Thoracic aorta (tissue), 2 donors: Measurements from ENCODE around the gene TREH. TPM values are rescaled to one million over a fixed set of nuclear protein-coding genes. Genes with fewer than 3 reads are reported as not detected.

ENCODE experiments used
- ATAC-seq: fragments of 150-250 bp; one replicate; pipeline ENCODE4 v1.8.0; 2017; ENCODE audit warnings: low read depth; ENCODE audit not compliant: insufficient number of reproducible peaks, low FRiP score
- DNase-seq: peaks from one replicate; pipeline ENCODE4 v3.0.0-alpha.2; 2020; ENCODE audit warnings: low spot score
- H3K27ac ChIP-seq, 2 donors: fragments of 200-600 bp; sonication (generic); 1 replicate in 1 of 2; 2 replicates in 1 of 2; pipeline ENCODE4 v1.5.1; 2016; ENCODE audit warnings: mild to moderate bottlenecking in 2 of 2, moderate library complexity in 2 of 2
- H3K27me3 ChIP-seq: fragments of 200-600 bp; sonication (generic); replicated peaks from 2 replicates; pipeline ENCODE4 v1.6.0; 2016; ENCODE audit warnings: mild to moderate bottlenecking; ENCODE audit not compliant: insufficient read depth
- H3K36me3 ChIP-seq: fragments of 200-600 bp; sonication (generic); one replicate; pipeline ENCODE4 v1.5.1; 2016
- H3K4me1 ChIP-seq, 2 donors: fragments of 200-600 bp; sonication (generic); 1 replicate in 1 of 2; 2 replicates in 1 of 2; pipeline versions ENCODE4 v1.5.1 to v1.6.0; 2016; ENCODE audit warnings: low read depth in 2 of 2, mild to moderate bottlenecking in 1 of 2; ENCODE audit not compliant: control insufficient read depth in 1 of 2
- H3K4me3 ChIP-seq: fragments of 200-600 bp; sonication (generic); 2 replicates; pipeline ENCODE4 v1.5.1; 2016; ENCODE audit warnings: mild to moderate bottlenecking
- H3K9me3 ChIP-seq: fragments of 200-600 bp; sonication (generic); 2 replicates; pipeline ENCODE4 v1.5.1; 2016
- total RNA-seq, 2 donors: library from RNA; depleted of rRNA; stranded (reverse); fragments of >200 nt; gene quantifications; one replicate each; pipeline versions ENCODE4 v1.1.0 to v1.2.3, GENCODE V29; 2016
- TF ChIP-seq, protein P1 (sequence below): fragments of 200-600 bp; sonication (generic); IDR thresholded peaks from one replicate; pipeline ENCODE4 v1.5.1; 2019; ENCODE audit warnings: antibody characterized with exemption

Gene TREH
- total RNA-seq, 2 donors from 2014 or later: not detected

DNA sequence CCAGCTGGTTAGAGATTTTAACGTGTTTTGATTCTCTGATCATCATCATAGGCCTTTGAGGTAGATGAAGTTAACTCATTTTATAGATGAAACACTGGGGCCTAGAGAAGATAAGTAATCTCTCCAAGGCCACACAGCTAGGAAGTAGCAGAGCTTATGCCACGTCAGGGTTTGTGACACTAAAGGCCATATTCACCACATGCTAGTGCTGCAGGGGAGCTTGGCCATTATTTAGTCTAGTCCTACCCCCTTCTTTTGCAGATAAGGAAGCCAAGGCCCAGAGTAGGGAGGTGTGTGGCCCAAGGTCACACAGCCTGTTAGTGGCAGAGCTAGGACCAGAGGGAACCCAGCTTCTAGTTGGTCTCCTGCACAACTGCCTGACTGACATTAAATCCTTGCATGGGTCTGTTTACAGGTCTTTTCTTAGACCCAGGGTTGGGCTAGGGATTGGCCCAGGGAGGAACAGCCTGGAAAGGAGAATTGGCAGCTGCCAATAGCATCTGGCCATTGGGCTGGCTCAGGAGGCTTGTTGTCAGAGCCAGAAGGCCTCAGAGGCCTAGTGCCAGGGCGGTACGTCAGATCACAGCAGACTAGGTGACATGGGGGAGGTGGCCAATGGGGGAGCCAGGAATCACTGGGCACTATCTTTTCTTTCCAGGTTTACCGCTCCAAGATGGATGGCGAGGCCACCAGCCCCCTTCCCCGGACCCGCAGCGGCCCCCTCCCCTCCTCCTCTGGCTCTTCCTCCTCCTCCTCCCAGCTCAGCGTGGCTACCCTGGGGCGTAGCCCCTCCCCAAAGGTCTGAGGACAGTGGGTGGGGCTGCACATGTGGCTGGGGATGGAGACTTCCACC lies 36.1 kb downstream of the TREH start:
- Histone ChIP-seq H3K36me3 (peaks cover 80% of the 10 kb centered on the region), H3K9me3 (no peaks in the 10 kb centered on the region), H3K4me1 (peaks cover 0 to 18% of the 10 kb centered on the region in 2 donors), H3K27ac (peak overlapping the region in 1 of 2 donors; percentile 3), H3K4me3 (no peak overlapping the region), H3K27me3 (no peaks in the 10 kb centered on the region)
- DNase-seq: no peak
- TF ChIP-seq, protein P1, sequence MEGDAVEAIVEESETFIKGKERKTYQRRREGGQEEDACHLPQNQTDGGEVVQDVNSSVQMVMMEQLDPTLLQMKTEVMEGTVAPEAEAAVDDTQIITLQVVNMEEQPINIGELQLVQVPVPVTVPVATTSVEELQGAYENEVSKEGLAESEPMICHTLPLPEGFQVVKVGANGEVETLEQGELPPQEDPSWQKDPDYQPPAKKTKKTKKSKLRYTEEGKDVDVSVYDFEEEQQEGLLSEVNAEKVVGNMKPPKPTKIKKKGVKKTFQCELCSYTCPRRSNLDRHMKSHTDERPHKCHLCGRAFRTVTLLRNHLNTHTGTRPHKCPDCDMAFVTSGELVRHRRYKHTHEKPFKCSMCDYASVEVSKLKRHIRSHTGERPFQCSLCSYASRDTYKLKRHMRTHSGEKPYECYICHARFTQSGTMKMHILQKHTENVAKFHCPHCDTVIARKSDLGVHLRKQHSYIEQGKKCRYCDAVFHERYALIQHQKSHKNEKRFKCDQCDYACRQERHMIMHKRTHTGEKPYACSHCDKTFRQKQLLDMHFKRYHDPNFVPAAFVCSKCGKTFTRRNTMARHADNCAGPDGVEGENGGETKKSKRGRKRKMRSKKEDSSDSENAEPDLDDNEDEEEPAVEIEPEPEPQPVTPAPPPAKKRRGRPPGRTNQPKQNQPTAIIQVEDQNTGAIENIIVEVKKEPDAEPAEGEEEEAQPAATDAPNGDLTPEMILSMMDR: no peak
- ATAC-seq: no peak

DNA sequence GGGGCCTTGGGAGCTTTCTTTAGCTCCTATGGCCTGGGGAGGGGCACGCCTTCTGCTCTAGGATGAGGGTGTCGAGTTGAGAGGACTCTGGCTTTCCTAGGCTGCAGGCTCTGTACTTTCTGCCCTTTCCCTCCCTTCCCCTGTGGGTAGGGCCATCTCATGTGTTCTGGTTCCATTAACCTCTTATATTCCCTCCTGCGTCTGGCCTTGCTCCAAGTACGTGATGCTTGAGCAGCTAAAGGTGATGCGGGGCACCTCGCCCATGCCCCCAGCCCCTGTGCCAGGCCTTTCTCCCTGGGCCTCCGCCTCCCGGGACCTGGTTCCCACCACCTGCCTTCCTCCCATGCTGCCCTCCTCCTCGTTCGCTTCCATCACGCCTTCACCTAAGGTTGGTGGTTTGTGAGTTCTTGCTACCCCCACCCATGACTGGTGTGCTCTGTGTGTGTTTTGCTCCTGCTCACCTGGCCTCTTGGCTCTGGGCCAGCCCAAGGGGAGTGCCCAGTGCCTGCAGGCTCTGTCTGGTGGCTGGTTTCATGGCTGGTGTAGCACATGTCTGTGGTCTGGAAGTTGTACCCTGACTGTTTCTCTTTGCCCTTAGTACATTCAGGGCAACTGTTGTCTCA lies 37.9 kb downstream of the TREH start:
- Histone ChIP-seq H3K4me1 (peaks cover 0 to 18% of the 10 kb centered on the region in 2 donors), H3K4me3 (no peak overlapping the region), H3K36me3 (peaks cover 75% of the 10 kb centered on the region), H3K9me3 (no peaks in the 10 kb centered on the region), H3K27me3 (no peaks in the 10 kb centered on the region), H3K27ac (no peak overlapping the region)
- TF ChIP-seq, protein P1: no peak
- DNase-seq (no peak), ATAC-seq (no peak)

DNA sequence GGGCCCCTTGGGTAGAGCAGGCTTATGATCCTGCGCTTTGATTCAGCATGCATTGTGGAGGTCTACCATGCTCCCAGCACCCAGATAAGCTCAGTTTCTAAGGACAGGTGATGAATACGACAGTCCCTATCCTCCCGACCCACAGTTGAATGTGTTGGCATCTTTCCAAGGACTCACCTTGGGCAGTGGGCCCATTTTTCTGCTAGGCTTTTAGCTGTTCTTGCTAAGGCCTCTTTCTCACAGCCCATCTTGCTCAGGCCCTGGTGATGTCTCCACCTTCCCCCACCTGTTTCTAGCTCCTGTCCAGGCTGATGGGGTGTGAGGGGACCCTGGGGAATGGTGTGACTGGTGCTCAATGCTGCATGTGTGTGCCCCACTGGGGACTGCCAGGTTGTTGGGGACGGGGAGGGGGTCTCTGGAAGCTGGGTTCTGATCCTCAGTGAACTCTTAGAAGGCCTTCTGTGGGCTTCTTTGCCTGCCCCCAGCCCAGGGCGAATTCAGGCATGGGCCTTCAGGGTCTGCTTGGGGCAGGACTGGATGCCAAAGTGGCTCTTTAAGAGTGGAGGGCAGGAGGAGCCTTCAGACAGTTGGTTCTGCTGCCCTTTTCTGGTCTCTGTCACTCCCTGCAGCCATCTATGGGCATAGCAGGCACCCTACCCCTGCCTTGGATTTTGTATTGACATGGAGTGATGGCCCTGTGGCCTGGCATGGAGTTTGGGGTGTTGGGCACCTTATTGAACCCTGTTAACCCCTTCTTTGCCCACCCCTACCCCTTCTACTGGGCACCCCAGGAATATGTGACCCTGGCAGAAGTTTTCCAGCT lies 38.9 kb downstream of the TREH start:
- no peaks in the 10 kb centered on the region for H3K27me3 ChIP-seq

DNA sequence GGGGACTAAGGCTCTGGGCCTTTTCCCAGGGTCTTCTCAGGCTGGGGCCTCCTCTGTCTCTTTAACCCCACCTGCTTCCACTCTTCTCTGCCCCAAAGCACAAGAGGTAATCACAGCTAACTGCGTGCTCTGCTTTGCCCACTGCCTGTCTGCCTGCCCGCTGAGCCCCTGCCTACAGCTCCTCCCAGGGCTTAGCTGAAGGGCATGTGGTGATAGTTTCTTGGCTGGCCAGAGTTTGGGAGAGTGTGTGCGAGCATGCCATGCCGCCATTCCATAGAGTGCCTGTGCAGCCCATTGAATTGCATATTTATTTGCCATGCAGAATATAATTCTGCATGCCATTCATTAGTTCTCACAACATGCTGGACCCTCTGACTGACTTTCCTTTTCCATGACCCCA lies 39.6 kb downstream of the TREH start:
- H3K27ac ChIP-seq: no peak overlapping the region
- DNase-seq: no peak
- no peak for ATAC-seq
- peaks cover 67% of the 10 kb centered on the region for H3K36me3 ChIP-seq
- H3K9me3 ChIP-seq: no peaks in the 10 kb centered on the region
- H3K4me1 ChIP-seq: peaks cover 4 to 30% of the 10 kb centered on the region in 2 donors
- TF ChIP-seq, protein P1: no peak
- no peak overlapping the region for H3K4me3 ChIP-seq
- no peaks in the 10 kb centered on the region for H3K27me3 ChIP-seq

More for the DNA sequence above, 38.9 kb downstream of the TREH start:
- Histone ChIP-seq H3K4me1 (peaks cover 0 to 23% of the 10 kb centered on the region in 2 donors), H3K4me3 (no peak overlapping the region), H3K9me3 (no peaks in the 10 kb centered on the region), H3K27ac (peak overlapping the region in 1 of 2 donors; percentile 24), H3K36me3 (peaks cover 73% of the 10 kb centered on the region)
- no peak for DNase-seq
- no peak for ATAC-seq
- TF ChIP-seq, protein P1: no peak
